GM21515 (cell line): ENCODE data around the gene CNPY1.

Experiments
- ATAC-seq: cut with Tn5 transposase; IDR thresholded peaks from one replicate; pipeline ENCODE4 v1.9.1; 2021; ENCODE audit not compliant: unreplicated experiment

Gene CNPY1

DNA sequence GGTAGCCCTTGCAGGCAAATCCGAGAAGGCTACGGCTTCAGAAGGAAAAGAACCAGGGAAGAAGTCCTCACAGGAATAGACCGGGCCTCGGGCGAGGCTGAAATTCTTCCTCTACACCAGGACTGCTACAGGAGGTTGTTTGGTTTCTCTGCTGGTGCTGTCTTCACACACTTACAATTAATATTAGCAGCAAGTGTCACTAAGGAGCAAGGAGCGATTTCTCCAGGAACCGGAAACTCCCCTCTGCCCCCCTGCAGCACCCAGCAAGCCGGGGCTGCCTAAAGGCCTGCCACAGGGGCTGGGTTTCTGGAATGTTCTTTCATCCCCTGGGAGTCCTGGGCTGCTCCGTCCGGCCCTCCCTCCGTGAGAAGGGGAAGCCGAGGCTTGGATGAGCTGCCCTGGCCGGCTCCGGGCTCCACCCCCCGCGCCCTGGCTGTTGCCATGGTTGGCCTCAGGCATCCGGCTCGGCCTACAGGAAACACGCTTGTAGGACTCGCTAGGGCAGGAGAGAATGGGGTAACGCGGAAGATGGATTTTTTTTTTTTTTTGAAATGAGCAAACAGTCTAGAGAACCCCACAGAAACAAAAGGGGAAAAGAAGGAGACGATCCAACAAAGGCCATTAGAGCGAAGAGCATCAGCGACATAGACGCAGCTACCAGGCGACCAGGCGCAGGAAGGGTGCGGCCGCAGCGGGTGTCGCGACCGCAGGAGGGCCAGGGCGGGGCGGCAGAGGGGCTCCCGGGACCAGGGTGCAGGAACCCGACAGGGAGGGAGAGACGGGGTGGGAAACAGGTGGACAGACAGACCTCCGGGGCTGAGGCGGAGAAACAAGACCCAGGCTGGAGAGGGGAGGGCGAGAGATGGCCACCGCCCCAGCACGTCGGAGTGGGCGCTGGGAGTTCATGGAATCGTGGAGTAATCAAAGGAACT is 55.4 kb downstream of the CNPY1 start:
- ATAC-seq, result peak; percentile 94

DNA sequence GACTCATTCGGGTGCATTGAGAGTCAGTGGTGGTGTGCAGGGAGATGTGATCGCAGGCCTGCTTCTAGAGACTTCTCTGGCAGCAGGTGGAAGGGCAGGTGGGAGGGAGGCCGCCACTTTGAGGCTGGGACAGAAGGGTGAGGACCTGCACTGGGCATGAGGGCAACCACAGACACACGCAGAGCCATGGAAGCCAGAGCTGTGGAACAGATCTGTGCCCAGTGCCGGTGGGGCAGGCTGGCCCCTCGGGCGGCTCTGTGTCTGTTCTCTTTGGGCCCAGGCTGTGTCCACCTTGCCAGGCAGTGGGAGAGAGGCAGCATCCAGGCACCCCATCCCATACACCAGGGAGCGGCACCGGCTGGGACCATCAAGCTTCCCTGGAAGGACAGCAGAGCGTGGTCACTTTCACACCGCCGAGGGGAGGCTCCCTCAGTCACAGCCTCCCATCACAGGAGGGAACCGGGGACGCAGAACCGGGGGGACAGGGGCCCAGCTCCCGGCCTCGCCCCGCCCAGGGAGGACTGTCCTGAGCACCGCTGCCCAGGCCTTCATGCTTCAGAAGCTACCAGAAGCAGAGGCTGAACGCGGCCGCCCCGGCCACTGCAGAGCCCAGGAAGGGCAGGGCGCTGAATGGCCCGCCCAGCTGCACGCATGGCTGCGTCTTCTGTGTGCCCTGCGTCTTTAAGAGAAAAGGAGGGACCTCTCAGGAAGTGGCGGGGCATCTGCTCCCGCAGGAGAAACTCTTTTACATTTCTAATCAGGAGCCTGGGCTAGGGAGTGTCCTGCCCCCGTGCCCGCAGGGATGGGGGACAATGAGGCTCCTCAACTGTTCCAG is 56.3 kb downstream of the CNPY1 start:
- peak; percentile 36 for ATAC-seq

GRCh38 chr7:155489158-155489840 is 57.1 kb downstream of the CNPY1 start:
- no peak for ATAC-seq

GRCh38 chr7:155488483-155489127 is 57.8 kb downstream of the CNPY1 start:
- ATAC-seq, result no peak

DNA sequence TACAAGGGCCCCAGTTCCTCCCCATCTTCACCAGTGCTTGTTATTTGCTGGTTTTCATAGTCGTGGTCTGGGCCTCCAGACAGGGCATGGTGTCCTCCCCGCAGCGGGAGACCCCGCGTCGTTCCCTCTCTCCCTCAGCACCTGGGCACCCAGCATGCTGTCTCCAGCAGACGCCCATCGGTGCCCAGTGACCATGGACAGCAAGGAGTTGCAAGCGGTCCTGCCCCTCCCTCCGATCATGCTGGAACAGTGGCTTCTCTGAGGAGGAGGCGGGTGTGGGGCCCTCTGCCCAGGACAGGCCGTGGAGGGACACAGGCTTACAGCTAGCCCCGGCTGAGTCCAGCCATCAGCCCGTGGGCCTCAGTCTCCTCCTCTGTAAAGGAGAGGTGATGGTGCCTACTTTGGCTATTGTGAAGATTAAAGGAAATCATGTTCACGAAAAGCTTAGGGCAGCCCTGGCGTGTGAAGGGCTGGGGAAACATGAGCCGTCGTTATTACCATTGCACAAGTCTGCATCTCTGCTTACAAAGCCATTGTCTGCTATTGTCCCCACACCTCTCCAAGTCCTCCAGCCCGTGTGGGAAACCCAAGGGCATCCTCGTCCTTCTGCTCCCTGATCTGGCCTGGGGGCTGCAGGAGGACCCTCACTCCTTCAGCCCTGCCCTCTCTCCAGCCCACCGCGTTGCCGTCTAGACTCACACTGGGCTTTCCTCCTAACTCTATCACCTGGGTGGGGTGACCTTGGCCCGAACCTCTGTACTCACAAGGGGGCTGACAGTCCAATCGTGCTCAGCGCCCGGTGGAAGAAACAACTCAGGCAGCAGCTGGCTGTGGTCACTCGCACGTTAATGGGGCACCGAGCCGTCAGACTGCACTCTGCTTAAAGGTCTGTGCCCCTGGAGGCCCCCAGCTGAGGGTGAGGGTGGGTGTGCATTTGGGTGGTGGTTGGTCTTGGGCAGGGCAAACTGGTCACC is 58.6 kb downstream of the CNPY1 start:
- no peak for ATAC-seq

GRCh38 chr7:155486783-155487508 is 59.4 kb downstream of the CNPY1 start:
- no peak for ATAC-seq

DNA sequence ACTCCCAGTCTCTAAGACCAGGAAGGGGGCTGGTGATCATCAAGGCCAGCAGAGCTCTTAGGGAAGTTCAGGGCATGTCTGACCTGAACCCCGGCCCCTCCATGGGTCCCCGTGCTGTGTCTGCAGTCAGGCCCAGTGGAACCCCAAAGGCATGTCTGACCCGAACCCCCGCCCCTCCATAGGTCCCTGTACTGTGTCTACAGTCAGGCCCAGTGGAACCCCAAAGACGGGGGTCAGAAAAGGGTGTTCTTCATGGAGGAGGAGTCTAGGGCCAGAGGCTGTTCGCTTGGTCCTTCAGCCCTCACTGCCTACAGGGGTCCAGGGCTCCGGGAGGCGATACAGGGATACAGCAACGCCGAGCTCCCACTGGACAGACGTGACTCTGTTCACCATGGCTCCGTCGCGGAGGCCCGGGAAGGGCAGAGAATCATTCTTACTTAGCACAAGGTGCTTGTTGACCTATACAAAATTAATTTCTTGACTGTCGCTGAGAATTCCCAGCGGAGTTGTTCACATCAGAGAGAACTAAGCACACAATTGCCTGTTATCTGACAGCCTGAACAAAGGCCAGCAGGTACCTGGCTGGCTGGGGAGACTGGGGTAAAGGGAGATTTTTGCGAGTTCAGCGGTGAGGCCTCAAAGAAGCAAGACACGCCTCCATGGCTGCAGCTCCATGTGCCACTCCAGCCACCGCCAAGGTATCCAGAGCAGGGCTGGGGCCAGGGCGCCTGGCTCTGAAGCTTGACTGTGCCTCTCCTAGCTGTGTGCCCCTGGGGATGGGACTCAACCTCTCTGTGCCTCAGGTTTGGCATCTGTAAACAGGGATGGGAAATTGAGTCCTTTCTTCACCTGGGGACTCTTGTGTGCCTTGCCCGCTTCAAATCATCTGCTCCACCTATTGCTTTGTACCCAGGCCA is 61.6 kb downstream of the CNPY1 start:
- ATAC-seq, result no peak

GRCh38 chr7:155483868-155484325 is 62.5 kb downstream of the CNPY1 start:
- ATAC-seq, result no peak

DNA sequence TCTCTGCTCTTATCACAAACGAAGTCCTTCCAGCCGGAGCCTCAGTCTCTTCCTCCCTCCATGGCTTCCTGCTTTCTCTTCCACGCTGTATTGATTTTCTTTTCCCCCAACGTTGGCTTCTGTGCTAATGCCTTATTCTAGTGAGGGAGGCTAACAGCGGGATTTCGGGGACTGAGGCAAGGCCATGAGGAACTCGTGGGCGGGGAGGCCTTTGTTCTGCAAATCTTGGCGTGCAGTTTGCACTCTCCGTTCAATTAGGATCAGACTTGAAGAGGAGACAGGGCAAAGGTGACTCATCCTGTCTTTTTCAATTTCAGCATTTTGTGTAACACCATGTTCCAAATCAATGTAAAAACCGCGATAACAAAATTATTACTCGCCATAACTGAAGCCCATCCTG is 63.1 kb downstream of the CNPY1 start:
- ATAC-seq, result no peak

- no peak for ATAC-seq
Measured at GRCh38 chr7:155482511-155483183, 63.7 kb downstream of the CNPY1 start.

GRCh38 chr7:155481764-155482163 is 64.6 kb downstream of the CNPY1 start:
- ATAC-seq, result no peak

DNA sequence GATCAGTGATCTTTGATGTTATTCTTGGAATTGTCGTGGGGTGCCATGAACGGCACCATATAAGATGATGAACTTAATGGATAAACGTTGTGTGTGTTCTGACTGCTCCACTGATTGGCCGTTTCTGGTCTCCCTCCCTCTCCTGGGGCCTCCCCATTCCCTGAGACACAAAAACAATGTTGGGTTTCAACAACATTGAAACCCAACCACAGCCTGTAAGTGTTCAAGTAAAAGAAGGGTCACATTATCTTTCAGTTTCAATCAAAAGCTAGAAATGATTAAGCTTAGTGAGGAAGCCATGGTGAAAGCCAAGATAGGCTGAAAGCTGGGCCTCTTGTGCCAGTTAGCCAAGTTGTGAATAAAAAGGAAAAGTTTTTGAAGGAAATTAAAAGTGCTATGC is 68.9 kb downstream of the CNPY1 start:
- ATAC-seq, result peak; percentile 87

- no peak for ATAC-seq
Measured at GRCh38 chr7:155471718-155472117, 74.6 kb downstream of the CNPY1 start.

GRCh38 chr7:155470686-155471638 is 75.4 kb downstream of the CNPY1 start:
- ATAC-seq, result no peak

- ATAC-seq, result no peak
Measured at GRCh38 chr7:155470186-155470487, 76.2 kb downstream of the CNPY1 start.
